Dermis blood vessel endothelial cell (primary cell): Measurements from ENCODE around the gene HFM1. TPM values are rescaled to one million over a fixed set of nuclear protein-coding genes. Genes with fewer than 3 reads are reported as not detected.
"Not testable (repeated sequence)": the region's sequence is repeated elsewhere in the genome, so short reads cannot be mapped to it uniquely, and the experiment has no call there.

ENCODE experiments used
- DNase-seq: peaks from one replicate; pipeline ENCODE4 v3.0.0; 2010
- total RNA-seq: library from RNA; depleted of rRNA; stranded (reverse); fragments of >200 nt; gene quantifications from 2 replicates; pipeline ENCODE4 v1.2.3, GENCODE V29; 2014

The HFM1 gene
- total RNA-seq, 1 donor from 2014 or later, result 0.51 TPM

GRCh38 chr1:91346824-91347223 lies 57.8 kb downstream of the HFM1 start:
- DNase-seq, result no peak

DNA sequence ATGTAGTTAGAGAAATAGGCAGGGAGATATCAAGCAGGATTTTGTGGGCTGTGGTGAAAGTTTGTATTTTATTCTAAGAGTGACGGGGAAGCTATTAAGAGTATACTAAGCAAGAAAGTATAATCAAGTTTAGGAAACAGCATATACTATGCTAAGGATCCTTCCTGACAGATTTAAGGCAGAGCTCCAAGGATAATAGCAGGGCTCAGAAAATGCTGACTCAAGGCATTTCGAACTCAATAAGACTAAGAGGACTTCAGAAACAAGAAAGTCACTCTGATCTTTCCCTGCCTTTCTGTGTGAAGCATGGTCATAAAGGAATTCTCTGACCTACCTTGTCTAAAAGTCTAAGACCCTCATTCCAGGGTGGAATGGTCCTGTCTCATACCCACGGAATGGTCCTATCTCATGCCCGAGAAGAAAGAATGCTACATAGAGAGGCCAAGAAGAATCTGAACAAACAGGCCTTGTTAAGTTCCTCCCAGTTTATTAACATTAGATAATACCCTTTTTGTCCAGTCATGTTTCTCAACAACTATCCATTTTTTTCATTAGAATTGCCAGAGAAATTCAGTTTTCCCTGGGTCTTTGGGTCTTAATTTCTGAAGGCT lies 59.1 kb downstream of the HFM1 start:
- DNase-seq, result no peak

DNA sequence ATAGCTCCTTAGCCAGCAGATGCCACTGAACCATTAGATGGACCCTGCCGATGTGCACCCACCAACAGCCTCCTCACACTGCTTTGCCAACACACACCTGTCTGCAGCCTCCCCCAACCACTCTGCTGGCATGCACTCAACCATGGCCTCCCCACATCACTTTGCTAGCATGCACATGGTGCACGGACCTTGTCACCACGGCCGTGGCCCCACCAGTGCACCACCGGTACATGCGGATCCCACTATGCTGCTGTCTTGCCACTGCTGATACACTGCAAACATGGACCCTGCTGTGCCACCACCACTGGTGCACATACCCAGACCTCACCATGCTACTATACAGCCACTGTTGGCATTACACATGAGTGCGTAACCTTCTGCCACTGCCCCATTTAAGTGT lies 66.1 kb downstream of the HFM1 start:
- DNase-seq, result no peak

DNA sequence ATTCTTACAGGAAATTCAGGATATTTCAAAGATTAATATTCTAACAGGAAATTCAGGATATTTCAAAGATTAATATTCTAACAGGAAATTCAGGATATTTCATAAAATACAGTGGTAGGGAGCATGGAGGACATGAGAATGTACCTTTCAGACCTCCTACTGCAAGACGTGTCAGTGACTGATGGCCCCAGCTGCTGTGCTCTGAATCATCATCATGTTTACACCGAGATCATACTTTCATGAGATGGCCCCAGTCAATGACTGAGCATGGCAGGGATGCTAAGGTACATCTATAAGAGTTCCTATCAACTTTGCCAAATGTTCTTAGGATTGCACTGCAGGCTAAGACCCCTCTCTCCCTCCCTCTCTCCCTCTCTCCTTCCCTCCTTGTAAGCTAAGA lies 69.0 kb downstream of the HFM1 start:
- no peak for DNase-seq

DNA sequence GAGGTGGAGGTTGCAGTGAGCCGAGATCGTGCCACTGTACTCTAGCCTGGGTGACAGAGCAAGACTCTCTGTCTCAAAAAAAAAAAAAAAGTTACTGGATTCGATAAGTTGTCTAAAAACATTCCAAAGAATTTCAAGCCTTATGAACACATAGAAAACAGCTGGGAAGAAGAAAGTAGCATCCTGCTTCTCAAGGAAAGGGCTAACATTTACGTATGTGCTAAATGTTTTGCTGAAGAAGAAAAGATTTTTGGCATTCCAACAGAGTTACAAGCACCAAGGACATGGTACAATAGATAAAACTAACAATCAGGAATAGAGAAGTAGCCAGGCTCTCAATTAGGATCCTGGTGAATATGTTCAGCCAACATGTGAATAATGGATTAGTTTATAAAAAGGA lies 69.8 kb downstream of the HFM1 start:
- no peak for DNase-seq

DNA sequence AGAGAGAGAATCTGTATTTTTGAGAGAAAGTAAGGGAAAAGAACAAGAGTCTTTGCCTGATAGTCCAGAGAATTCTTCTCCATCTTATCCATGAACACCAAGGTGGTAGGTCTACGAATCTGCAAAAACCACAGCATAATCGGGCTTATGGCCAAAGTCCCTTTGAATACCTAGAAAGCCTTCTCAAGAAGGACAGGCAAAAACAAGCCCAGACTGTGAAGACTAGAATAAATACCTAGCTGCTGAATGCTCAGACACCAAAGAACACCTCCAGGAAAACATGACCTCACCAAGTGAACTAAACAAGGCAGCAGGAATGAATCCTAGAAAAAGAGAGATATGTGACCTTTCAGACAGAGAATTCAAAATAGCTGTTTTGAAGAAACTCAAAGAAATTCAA lies 79.2 kb downstream of the HFM1 start:
- DNase-seq, result no peak

GRCh38 chr1:91314643-91315042 lies 90.0 kb downstream of the HFM1 start:
- DNase-seq, result no peak

GRCh38 chr1:91311672-91312071 lies 93.0 kb downstream of the HFM1 start:
- no peak for DNase-seq

- no peak for DNase-seq
These were observed 96.1 kb downstream of the HFM1 start for GRCh38 chr1:91308544-91308943.

DNA sequence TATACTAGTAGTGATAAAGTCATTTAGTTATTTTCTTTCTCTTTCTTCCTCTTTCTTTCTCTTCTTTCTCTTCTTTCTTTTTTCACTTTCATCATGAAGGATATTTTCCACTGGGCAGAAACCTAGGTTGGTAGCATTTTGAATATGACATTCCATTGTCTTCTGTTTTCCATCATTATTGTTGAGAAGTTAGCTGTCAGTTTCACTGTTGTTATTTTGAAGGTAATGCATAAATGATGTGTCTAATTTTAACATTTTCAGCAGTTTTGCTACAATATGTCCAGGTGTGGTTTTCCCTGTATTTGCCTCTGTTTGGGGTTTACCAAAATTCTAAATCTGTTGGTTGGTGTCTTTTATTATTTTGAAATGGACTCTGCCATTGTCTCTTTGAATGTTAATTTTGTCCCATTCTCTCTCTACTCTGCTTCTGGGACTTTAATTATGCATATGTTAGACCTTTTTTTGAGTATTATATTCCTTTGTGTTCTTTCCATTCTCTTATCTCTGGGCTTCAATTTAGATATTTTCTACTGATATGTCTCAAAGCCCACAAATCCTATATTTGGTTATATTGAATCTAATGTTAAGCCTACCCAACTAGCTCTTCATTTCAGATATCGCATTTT lies 96.7 kb downstream of the HFM1 start:
- DNase-seq, result no peak

DNA sequence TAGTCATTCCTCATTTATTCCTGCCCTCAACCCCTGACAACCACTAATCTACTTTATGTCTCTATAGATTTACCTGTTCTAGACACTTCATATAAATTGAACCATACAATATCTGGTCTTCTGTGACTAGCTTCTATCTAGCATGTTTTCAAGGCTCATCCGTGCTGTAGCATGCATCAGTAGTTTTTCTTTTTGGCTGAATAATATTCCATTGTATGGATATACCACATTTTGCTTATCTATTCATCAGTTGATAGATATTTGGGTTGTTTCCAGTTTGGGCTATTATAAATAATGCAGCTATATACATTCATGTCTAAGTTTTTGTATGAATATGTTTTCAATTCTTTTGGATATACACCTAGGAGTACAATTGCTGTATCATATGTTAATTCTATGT lies 101.5 kb downstream of the HFM1 start:
- no peak for DNase-seq

- DNase-seq, result not testable (repeated sequence)
These were observed 115.6 kb downstream of the HFM1 start for GRCh38 chr1:91288843-91289553.

GRCh38 chr1:91286962-91287317 lies 117.7 kb downstream of the HFM1 start:
- not testable (repeated sequence) for DNase-seq

- DNase-seq, result not testable (repeated sequence)
These were observed 118.2 kb downstream of the HFM1 start for GRCh38 chr1:91286259-91286961.

GRCh38 chr1:91283421-91283726 lies 121.3 kb downstream of the HFM1 start:
- no peak for DNase-seq

GRCh38 chr1:91282695-91283420 lies 121.8 kb downstream of the HFM1 start:
- peak; percentile 84 for DNase-seq

GRCh38 chr1:91281782-91282181 lies 122.9 kb downstream of the HFM1 start:
- DNase-seq, result no peak

- peak; percentile 43 for DNase-seq
These were observed 125.9 kb downstream of the HFM1 start for GRCh38 chr1:91278754-91279153.

- DNase-seq, result peak; percentile 67
These were observed 130.8 kb downstream of the HFM1 start for GRCh38 chr1:91273875-91274274.

DNA sequence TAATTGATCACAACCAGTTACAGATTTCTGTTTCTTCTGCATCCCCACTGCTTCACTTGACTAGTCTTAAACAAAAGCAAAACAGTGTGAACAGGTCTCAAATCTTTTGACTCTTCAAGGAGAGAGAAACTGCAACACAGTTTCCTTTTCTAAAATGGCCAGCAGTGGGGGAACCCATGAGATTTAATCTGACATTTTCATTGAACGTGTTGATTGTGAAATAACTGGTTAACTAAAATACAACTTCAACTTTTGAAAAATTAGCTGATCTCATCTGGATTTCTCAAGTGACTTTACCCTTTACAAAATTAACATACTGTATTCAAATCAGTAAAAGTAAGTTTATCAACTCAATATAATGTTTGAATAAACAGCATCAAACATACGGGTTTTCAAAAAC lies 143.0 kb downstream of the HFM1 start:
- no peak for DNase-seq

- DNase-seq, result no peak
These were observed 159.2 kb downstream of the HFM1 start for GRCh38 chr1:91245435-91245834.

- DNase-seq, result no peak
These were observed 159.9 kb downstream of the HFM1 start for GRCh38 chr1:91244737-91245136.

DNA sequence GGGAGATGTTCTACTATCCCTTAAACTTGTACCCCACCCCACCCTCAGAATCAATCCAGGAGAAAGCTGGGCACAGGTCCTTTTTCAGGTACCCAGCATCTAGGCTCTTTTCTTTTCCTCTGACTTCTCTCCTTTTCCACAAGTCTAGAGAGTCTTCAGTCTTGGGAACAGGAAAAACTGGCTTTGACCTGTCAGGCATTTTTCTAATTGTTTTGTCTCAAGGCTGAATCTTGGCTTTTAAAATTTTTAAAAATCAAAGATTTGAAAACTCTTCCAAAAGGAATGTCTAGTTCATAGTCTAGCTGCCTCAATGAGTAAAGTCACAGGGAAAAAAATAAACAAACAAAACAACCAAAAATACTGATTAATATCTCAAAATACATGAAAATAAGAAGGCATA lies 161.5 kb downstream of the HFM1 start:
- DNase-seq, result no peak
